AG09309 (cell line): ENCODE data around the gene CHRNB2.

Experiments used
- DNase-seq: peaks from one replicate; pipeline ENCODE4 v3.0.0-alpha.2; 2010; ENCODE audit warnings: low read depth
- H3K4me3 ChIP-seq: 2 replicates; pipeline ENCODE4 v1.5.1; 2011; ENCODE audit warnings: mild to moderate bottlenecking, low read depth, low read length, moderate library complexity; ENCODE audit not compliant: control insufficient read depth
- TF ChIP-seq, protein P1 (sequence below): IDR thresholded peaks from 2 replicates; pipeline ENCODE4 v1.5.1; 2011; ENCODE audit warnings: mild to moderate bottlenecking, low read depth, low read length, inconsistent platforms; ENCODE audit not compliant: insufficient read depth, control insufficient read depth; ENCODE audit errors: missing control alignments

CHRNB2 gene

GRCh38 chr1:154615411-154615810 is 47.8 kb downstream of the CHRNB2 start:
- TF ChIP-seq, protein P1, sequence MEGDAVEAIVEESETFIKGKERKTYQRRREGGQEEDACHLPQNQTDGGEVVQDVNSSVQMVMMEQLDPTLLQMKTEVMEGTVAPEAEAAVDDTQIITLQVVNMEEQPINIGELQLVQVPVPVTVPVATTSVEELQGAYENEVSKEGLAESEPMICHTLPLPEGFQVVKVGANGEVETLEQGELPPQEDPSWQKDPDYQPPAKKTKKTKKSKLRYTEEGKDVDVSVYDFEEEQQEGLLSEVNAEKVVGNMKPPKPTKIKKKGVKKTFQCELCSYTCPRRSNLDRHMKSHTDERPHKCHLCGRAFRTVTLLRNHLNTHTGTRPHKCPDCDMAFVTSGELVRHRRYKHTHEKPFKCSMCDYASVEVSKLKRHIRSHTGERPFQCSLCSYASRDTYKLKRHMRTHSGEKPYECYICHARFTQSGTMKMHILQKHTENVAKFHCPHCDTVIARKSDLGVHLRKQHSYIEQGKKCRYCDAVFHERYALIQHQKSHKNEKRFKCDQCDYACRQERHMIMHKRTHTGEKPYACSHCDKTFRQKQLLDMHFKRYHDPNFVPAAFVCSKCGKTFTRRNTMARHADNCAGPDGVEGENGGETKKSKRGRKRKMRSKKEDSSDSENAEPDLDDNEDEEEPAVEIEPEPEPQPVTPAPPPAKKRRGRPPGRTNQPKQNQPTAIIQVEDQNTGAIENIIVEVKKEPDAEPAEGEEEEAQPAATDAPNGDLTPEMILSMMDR: no peak
- no peak for DNase-seq
- H3K4me3 ChIP-seq: no peak overlapping the region

GRCh38 chr1:154616659-154617345 is 49.2 kb downstream of the CHRNB2 start:
- H3K4me3 ChIP-seq: no peak overlapping the region
- DNase-seq: no peak
- TF ChIP-seq, protein P1: no peak

DNA sequence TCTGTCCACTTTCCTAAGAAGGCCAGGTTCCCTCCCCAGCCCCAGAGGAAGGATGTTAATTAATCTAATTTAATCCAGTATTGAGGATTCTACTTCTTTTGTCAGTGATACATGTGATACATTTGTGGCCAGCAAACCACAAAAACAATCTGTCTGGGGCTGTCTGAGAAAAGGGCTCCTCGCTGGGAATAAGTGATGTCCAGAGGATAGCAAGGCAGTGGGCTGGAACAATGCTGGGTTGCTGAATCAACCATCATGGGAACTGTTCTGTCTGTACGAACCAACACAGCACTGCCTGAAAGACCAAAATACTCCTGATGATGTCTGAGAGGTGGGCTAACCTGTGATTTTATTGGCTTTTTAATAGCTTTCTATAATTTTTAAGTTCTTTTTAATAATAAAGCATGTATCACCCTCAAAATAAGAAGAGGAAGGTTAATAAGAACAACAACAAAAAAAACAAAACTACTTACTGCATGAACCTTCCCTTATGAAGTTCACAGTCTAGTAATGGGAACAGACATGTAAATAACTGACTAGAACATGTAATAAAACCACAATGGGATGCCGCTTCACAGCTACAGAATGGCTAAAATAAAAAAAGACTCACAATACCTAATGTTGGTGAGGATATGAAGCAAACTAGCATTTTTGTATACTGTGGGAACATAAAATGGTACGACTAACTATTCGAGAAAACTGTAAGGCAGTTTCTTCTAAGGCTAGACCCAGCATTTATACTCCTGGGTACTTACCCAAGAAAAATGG is 51.8 kb downstream of the CHRNB2 start:
- no peak for DNase-seq
- no peak overlapping the region for H3K4me3 ChIP-seq
- TF ChIP-seq, protein P1: no peak

DNA sequence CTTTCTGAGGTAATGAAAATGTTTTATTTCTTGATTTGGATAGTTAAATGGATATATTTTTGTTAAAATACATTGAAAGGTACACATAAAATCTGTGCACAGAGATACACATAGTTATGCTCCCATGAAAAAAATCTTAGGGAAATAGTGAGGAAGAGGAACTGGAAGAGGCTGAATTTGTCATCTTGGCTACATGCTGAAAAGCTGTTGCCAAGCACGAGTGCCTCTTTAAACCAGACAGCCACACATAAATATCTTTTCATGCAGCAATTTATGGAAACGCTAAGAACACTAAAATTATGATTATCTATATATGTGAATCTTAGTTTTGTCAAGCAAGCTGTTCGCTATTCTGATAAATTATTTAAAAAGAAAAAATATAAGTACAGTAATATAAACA is 53.2 kb downstream of the CHRNB2 start:
- H3K4me3 ChIP-seq: no peak overlapping the region
- TF ChIP-seq, protein P1: no peak

GRCh38 chr1:154621875-154622274 is 54.3 kb downstream of the CHRNB2 start:
- no peak overlapping the region for H3K4me3 ChIP-seq
- DNase-seq: no peak
- TF ChIP-seq, protein P1: no peak

More for the DNA sequence above, 53.2 kb downstream of the CHRNB2 start:
- DNase-seq: no peak

DNA sequence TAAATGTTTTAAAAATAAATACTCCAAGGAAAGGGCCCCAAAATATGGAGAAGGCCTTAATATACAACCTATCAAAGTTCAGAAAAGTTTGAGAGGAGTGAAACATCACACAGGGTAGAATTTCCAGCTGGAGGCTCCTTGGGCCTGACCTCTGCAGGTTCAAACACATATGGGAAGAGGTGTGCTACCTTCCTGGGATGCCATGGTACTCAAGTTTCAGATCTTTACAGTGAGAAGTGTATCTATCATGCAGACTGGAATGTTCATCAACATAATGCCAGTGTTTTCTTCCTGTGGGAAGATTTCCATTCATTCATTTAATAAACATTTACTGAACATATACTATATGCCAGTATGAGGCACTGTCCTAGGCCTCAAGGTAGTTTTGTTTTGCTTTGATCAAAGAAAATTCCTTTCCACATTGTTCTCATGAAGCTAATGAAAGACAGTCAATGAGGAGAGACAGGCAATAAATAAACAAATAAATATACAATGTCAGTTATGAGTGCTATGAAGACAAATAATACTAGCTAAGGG is 55.0 kb downstream of the CHRNB2 start:
- H3K4me3 ChIP-seq: no peak overlapping the region
- TF ChIP-seq, protein P1: no peak
- no peak for DNase-seq
